Measurements from ENCODE around the gene FAM193B. TPM values are rescaled to one million over a fixed set of nuclear protein-coding genes. Genes with fewer than 3 reads are reported as not detected.
A peak's percentile ranks its signal among the peaks of the same experiment; 100 is the strongest.

FAM193B gene
- total RNA-seq, 1 donor from 2014 or later: 72.4 TPM

GRCh38 chr5:177601577-177602457 is 47.5 kb upstream of the FAM193B start:
- Histone ChIP-seq H3K4me1 (peaks cover 33% of the 10 kb centered on the region), H3K36me3 (no peaks in the 10 kb centered on the region), H3K27ac (no peak overlapping the region), H3K9me3 (no peaks in the 10 kb centered on the region), H3K4me3 (no peak overlapping the region), H3K27me3 (no peaks in the 10 kb centered on the region)
- TF ChIP-seq POLR2AphosphoS5 (IDR thresholded peaks at IDR 0.05; ENCODE audit: insufficient read depth in 1 of 2, low read depth in 1 of 2) (no peak), POLR2A (IDR thresholded peaks at IDR 0.05) (no peak)
- TF ChIP-seq, protein P1, sequence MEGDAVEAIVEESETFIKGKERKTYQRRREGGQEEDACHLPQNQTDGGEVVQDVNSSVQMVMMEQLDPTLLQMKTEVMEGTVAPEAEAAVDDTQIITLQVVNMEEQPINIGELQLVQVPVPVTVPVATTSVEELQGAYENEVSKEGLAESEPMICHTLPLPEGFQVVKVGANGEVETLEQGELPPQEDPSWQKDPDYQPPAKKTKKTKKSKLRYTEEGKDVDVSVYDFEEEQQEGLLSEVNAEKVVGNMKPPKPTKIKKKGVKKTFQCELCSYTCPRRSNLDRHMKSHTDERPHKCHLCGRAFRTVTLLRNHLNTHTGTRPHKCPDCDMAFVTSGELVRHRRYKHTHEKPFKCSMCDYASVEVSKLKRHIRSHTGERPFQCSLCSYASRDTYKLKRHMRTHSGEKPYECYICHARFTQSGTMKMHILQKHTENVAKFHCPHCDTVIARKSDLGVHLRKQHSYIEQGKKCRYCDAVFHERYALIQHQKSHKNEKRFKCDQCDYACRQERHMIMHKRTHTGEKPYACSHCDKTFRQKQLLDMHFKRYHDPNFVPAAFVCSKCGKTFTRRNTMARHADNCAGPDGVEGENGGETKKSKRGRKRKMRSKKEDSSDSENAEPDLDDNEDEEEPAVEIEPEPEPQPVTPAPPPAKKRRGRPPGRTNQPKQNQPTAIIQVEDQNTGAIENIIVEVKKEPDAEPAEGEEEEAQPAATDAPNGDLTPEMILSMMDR (IDR thresholded peaks at IDR 0.05): no peak
- no peak for DNase-seq (ENCODE audit: extremely low spot score in 2 of 2)
- intact Hi-C loops (cut with DNase I): no loop called here

- no peak for DNase-seq (ENCODE audit: extremely low spot score in 2 of 2)
- Histone ChIP-seq H3K9me3 (no peaks in the 10 kb centered on the region), H3K4me3 (peak overlapping the region; percentile 88 to 89), H3K27me3 (no peaks in the 10 kb centered on the region), H3K27ac (no peak overlapping the region), H3K36me3 (peaks cover 0 to 6% of the 10 kb centered on the region in 2 donors), H3K4me1 (peaks cover 33% of the 10 kb centered on the region)
- intact Hi-C loops (cut with DNase I): no loop called here
- TF ChIP-seq POLR2A (IDR thresholded peaks at IDR 0.05): no peak
- TF ChIP-seq, protein P1 (IDR thresholded peaks at IDR 0.05): no peak
- no peak for TF ChIP-seq POLR2AphosphoS5 (IDR thresholded peaks at IDR 0.05; ENCODE audit: insufficient read depth in 1 of 2, low read depth in 1 of 2)
These were observed 46.8 kb upstream of the FAM193B start for GRCh38 chr5:177601126-177601525.

- Histone ChIP-seq H3K9me3 (no peaks in the 10 kb centered on the region), H3K27ac (peak overlapping the region; percentile 94), H3K4me1 (peaks cover 33% of the 10 kb centered on the region), H3K4me3 (peak overlapping the region; percentile 88 to 89), H3K27me3 (no peaks in the 10 kb centered on the region), H3K36me3 (peaks cover 0 to 11% of the 10 kb centered on the region in 2 donors)
- intact Hi-C loops (cut with DNase I): no loop called here
- peak in 1 of 2 donors; percentile 88 for DNase-seq (ENCODE audit: extremely low spot score in 2 of 2)
- no peak for TF ChIP-seq POLR2A (IDR thresholded peaks at IDR 0.05)
- TF ChIP-seq, protein P1 (IDR thresholded peaks at IDR 0.05): no peak
These were observed 46.2 kb upstream of the FAM193B start for GRCh38 chr5:177600508-177601018.

- no peaks in the 10 kb centered on the region for H3K27me3 ChIP-seq
- peak within 1 kb of the TSS; percentile 88 to 89 for H3K4me3 ChIP-seq
- intact Hi-C loops (cut with DNase I): no loop called here
- peak within 1 kb of the TSS; percentile 94 for H3K27ac ChIP-seq
- H3K36me3 ChIP-seq: peaks cover 0 to 18% of the 10 kb centered on the region in 2 donors
- TF ChIP-seq POLR2AphosphoS5 (IDR thresholded peaks at IDR 0.05; ENCODE audit: insufficient read depth in 1 of 2, low read depth in 1 of 2) (peak in 1 of 2 donors; percentile 52), POLR2A (IDR thresholded peaks at IDR 0.05) (peak in 1 of 2 donors; percentile 81)
- TF ChIP-seq, protein P1 (IDR thresholded peaks at IDR 0.05): no peak
- no peak for DNase-seq (ENCODE audit: extremely low spot score in 2 of 2)
- H3K4me1 ChIP-seq: peaks cover 33% of the 10 kb centered on the region
- no peaks in the 10 kb centered on the region for H3K9me3 ChIP-seq
These were observed 45.6 kb upstream of the FAM193B start, which contains the start of gene B4GALT7 for GRCh38 chr5:177599731-177600507. Gene B4GALT7, plus strand, starts transcription at chr5:177600132. Its CDS starts 79 bp downstream, at chr5:177600211.

All from vagina (tissue), 2 donors.